Mucosa of stomach (tissue), 1 donor: ENCODE measurements around the gene ZNF813.
A peak's percentile ranks its signal among the peaks of the same experiment; 100 is the strongest.
"Not testable (repeated sequence)": the region's sequence is repeated elsewhere in the genome, so short reads cannot be mapped to it uniquely, and the experiment has no call there.

ENCODE experiments used
- H3K27me3 ChIP-seq: one replicate; pipeline ENCODE4 v1.7.0; 2013; ENCODE audit warnings: mild to moderate bottlenecking, low read length; ENCODE audit not compliant: control insufficient read depth, insufficient read depth
- H3K36me3 ChIP-seq: one replicate; pipeline ENCODE4 v1.7.0; 2013; ENCODE audit warnings: low read length; ENCODE audit not compliant: control insufficient read depth, insufficient read depth
- H3K4me1 ChIP-seq: one replicate; pipeline ENCODE4 v1.7.0; 2013; ENCODE audit warnings: mild to moderate bottlenecking, low read length; ENCODE audit not compliant: control insufficient read depth, insufficient read depth
- H3K4me3 ChIP-seq: one replicate; pipeline ENCODE4 v1.7.0; 2013; ENCODE audit warnings: low read length
- H3K9ac ChIP-seq: one replicate; pipeline ENCODE4 v1.7.0; 2013; ENCODE audit warnings: mild to moderate bottlenecking, low read length, moderate library complexity
- H3K9me3 ChIP-seq: one replicate; pipeline ENCODE4 v1.7.0; 2013; ENCODE audit warnings: mild to moderate bottlenecking, low read length, moderate library complexity; ENCODE audit not compliant: control insufficient read depth
- donor health status: Pancreatic carcinoma.

The ZNF813 gene

GRCh38 chr19:53467485-53468262 lies at the start of gene ZNF813:
Gene ZNF813, plus strand, starts transcription at chr19:53467733. Its CDS starts 16,090 bp downstream, at chr19:53483823.
- Histone ChIP-seq H3K4me3 (peak within 1 kb of the TSS; percentile 67), H3K36me3 (no peaks in the 10 kb centered on the region), H3K9ac (peak within 1 kb of the TSS; percentile 85), H3K27me3 (peaks cover 3% of the 10 kb centered on the region), H3K4me1 (peaks cover 2% of the 10 kb centered on the region), H3K9me3 (no peaks in the 10 kb centered on the region)

- not testable (repeated sequence) for H3K4me3 ChIP-seq, H3K36me3 ChIP-seq, H3K9me3 ChIP-seq, H3K4me1 ChIP-seq, H3K9ac ChIP-seq, H3K27me3 ChIP-seq
Observed at GRCh38 chr19:53420520-53421315, 46.8 kb upstream of the ZNF813 start.

- Histone ChIP-seq H3K9me3 (no peaks in the 10 kb centered on the region), H3K27me3 (no peaks in the 10 kb centered on the region), H3K4me1 (peaks cover 3% of the 10 kb centered on the region), H3K4me3 (no peak overlapping the region), H3K9ac (no peak overlapping the region), H3K36me3 (no peaks in the 10 kb centered on the region)
Observed at GRCh38 chr19:53422551-53422950, 45.0 kb upstream of the ZNF813 start.

- not testable (repeated sequence) for H3K36me3 ChIP-seq, H3K4me3 ChIP-seq
Observed at GRCh38 chr19:53423074-53423473, 44.5 kb upstream of the ZNF813 start.

GRCh38 chr19:53423680-53424079 lies 43.9 kb upstream of the ZNF813 start:
- not testable (repeated sequence) for H3K9ac ChIP-seq, H3K9me3 ChIP-seq, H3K27me3 ChIP-seq, H3K4me1 ChIP-seq, H3K36me3 ChIP-seq, H3K4me3 ChIP-seq

More at GRCh38 chr19:53423074-53423473, 44.5 kb upstream of the ZNF813 start:
- H3K27me3 ChIP-seq, H3K9ac ChIP-seq, H3K9me3 ChIP-seq, H3K4me1 ChIP-seq: not testable (repeated sequence)

GRCh38 chr19:53424968-53425597 lies 42.5 kb upstream of the ZNF813 start:
- Histone ChIP-seq H3K4me3 (no peak overlapping the region), H3K4me1 (peaks cover 3% of the 10 kb centered on the region), H3K27me3 (no peaks in the 10 kb centered on the region), H3K9ac (no peak overlapping the region), H3K36me3 (no peaks in the 10 kb centered on the region), H3K9me3 (no peaks in the 10 kb centered on the region)

GRCh38 chr19:53431399-53432087 lies 36.0 kb upstream of the ZNF813 start, which contains the start of gene ZNF761:
Gene ZNF761, plus strand, starts transcription at chr19:53431984. Its CDS starts 15,285 bp downstream, at chr19:53447269.
- Histone ChIP-seq H3K4me3 (peak within 1 kb of the TSS; percentile 80), H3K36me3 (no peaks in the 10 kb centered on the region), H3K9me3 (no peaks in the 10 kb centered on the region), H3K9ac (peak within 1 kb of the TSS; percentile 83), H3K4me1 (no peaks in the 10 kb centered on the region), H3K27me3 (no peaks in the 10 kb centered on the region)

- no peaks in the 10 kb centered on the region for H3K4me1 ChIP-seq
- no peaks in the 10 kb centered on the region for H3K9me3 ChIP-seq
- no peaks in the 10 kb centered on the region for H3K36me3 ChIP-seq
- no peaks in the 10 kb centered on the region for H3K27me3 ChIP-seq
- H3K9ac ChIP-seq, result peak overlapping the region; percentile 83
- H3K4me3 ChIP-seq, result peak overlapping the region; percentile 80
Observed at GRCh38 chr19:53432088-53432661, 35.4 kb upstream of the ZNF813 start.

GRCh38 chr19:53443809-53444208 lies 23.7 kb upstream of the ZNF813 start:
- not testable (repeated sequence) for H3K36me3 ChIP-seq, H3K27me3 ChIP-seq, H3K9ac ChIP-seq, H3K4me1 ChIP-seq
- H3K4me3 ChIP-seq, result peak overlapping the region; percentile 19
- peaks cover 19% of the 10 kb centered on the region for H3K9me3 ChIP-seq

GRCh38 chr19:53447196-53447595 lies 20.3 kb upstream of the ZNF813 start:
- peaks cover 15% of the 10 kb centered on the region for H3K9me3 ChIP-seq
- not testable (repeated sequence) for H3K9ac ChIP-seq, H3K36me3 ChIP-seq, H3K4me1 ChIP-seq, H3K27me3 ChIP-seq, H3K4me3 ChIP-seq

GRCh38 chr19:53455828-53456227 lies 11.7 kb upstream of the ZNF813 start:
- no peaks in the 10 kb centered on the region for H3K4me1 ChIP-seq
- H3K9ac ChIP-seq, result no peak overlapping the region
- no peak overlapping the region for H3K4me3 ChIP-seq
- no peaks in the 10 kb centered on the region for H3K27me3 ChIP-seq
- H3K36me3 ChIP-seq, result no peaks in the 10 kb centered on the region
- peaks cover 23% of the 10 kb centered on the region for H3K9me3 ChIP-seq
